ENCODE results near the gene CRHR1. TPM values are rescaled to one million over a fixed set of nuclear protein-coding genes. Genes with fewer than 3 reads are reported as not detected.

The CRHR1 gene
- total RNA-seq, 1 experiment from 2014 or later, result 0.15 TPM

DNA sequence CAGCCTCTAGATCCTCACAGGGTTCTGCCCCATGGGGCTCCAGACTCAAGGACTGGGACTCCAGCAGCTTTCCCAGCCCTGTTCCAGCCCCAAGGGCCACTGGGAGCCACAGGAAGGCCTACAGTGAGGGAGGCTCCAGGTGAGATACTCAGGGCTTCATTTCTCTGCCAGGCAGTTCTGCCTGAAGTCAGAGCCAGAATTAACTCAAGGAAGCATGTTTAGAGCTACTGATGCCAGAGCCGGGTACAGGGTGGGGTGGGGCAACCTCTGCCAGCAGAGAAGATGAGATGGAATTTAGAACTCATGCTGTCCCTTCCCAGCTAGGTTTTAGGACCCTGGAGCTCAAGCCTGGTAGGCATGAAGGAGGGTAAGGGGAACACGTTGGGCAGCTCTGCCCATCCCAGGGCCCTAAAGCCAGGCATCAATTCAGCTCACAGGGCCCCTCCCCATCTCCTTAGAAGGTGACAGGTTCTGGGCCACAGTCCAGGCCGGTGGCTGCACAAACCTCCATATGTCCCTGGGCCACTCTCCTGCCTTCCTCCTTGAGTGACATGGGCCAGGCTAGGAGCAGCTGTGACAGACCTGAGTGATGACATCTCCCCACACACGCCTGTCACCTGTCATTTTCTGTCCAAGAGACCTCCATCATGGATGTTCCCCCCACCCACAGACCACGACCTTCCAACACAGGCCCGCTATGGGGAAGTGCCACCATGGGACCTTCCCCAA is 36.1 kb downstream of the CRHR1 start:
- intact Hi-C loops (cut with micrococcal nuclease; ENCODE audit: unreplicated experiment), result no loop called here
- no peak for ATAC-seq
- no peak overlapping the region for H3K27ac ChIP-seq (ENCODE audit: low read length)
- H3K9me3 ChIP-seq (ENCODE audit: control insufficient read depth, insufficient read depth, low read depth, low read length), result no peaks in the 10 kb centered on the region
- H3K27me3 ChIP-seq (ENCODE audit: control insufficient read depth, insufficient read depth, low read length), result no peaks in the 10 kb centered on the region
- ChIA-PET POLR2A (interaction anchor here (0.6 kb wide), 1 partner anchor 131 kb away, joined by 3 read pairs; no protein-coding TSS in a partner anchor), CTCF (no interaction called here)
- in situ Hi-C loops (cut with HindIII; ENCODE audit: low pct_unique_long_range_greater_than_20kb, low sequenced_read_pairs), result no loop called here
- no peaks in the 10 kb centered on the region for H3K36me3 ChIP-seq (ENCODE audit: control insufficient read depth, insufficient read depth, low read length)
- no peak for DNase-seq (ENCODE audit: low read depth, low spot score)
- H3K4me1 ChIP-seq (ENCODE audit: control insufficient read depth, insufficient read depth, low read length), result no peaks in the 10 kb centered on the region
- no peak overlapping the region for H3K4me3 ChIP-seq (ENCODE audit: low read depth in 2 of 2, low read length in 2 of 2)
- BruUV-seq (replicated peaks), result no TSS peak
- TF ChIP-seq POLR2AphosphoS5 (IDR thresholded peaks at IDR 0.05; ENCODE audit: low read depth, low read length), result no peak
- no peak for TF ChIP-seq TCF7L2 (IDR thresholded peaks at IDR 0.05; ENCODE audit: low read depth, low read length)
- TF ChIP-seq, protein P1, sequence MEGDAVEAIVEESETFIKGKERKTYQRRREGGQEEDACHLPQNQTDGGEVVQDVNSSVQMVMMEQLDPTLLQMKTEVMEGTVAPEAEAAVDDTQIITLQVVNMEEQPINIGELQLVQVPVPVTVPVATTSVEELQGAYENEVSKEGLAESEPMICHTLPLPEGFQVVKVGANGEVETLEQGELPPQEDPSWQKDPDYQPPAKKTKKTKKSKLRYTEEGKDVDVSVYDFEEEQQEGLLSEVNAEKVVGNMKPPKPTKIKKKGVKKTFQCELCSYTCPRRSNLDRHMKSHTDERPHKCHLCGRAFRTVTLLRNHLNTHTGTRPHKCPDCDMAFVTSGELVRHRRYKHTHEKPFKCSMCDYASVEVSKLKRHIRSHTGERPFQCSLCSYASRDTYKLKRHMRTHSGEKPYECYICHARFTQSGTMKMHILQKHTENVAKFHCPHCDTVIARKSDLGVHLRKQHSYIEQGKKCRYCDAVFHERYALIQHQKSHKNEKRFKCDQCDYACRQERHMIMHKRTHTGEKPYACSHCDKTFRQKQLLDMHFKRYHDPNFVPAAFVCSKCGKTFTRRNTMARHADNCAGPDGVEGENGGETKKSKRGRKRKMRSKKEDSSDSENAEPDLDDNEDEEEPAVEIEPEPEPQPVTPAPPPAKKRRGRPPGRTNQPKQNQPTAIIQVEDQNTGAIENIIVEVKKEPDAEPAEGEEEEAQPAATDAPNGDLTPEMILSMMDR (IDR thresholded peaks at IDR 0.05), result no peak
- TF ChIP-seq, protein P2, sequence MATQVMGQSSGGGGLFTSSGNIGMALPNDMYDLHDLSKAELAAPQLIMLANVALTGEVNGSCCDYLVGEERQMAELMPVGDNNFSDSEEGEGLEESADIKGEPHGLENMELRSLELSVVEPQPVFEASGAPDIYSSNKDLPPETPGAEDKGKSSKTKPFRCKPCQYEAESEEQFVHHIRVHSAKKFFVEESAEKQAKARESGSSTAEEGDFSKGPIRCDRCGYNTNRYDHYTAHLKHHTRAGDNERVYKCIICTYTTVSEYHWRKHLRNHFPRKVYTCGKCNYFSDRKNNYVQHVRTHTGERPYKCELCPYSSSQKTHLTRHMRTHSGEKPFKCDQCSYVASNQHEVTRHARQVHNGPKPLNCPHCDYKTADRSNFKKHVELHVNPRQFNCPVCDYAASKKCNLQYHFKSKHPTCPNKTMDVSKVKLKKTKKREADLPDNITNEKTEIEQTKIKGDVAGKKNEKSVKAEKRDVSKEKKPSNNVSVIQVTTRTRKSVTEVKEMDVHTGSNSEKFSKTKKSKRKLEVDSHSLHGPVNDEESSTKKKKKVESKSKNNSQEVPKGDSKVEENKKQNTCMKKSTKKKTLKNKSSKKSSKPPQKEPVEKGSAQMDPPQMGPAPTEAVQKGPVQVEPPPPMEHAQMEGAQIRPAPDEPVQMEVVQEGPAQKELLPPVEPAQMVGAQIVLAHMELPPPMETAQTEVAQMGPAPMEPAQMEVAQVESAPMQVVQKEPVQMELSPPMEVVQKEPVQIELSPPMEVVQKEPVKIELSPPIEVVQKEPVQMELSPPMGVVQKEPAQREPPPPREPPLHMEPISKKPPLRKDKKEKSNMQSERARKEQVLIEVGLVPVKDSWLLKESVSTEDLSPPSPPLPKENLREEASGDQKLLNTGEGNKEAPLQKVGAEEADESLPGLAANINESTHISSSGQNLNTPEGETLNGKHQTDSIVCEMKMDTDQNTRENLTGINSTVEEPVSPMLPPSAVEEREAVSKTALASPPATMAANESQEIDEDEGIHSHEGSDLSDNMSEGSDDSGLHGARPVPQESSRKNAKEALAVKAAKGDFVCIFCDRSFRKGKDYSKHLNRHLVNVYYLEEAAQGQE (IDR thresholded peaks at IDR 0.05; ENCODE audit: insufficient read depth in 1 of 2, low read depth in 2 of 2, low read length in 1 of 2), result no peak
- no peak for TF ChIP-seq SIN3A (IDR thresholded peaks at IDR 0.05; ENCODE audit: borderline replicate concordance, insufficient read depth, low read depth, low read length)

DNA sequence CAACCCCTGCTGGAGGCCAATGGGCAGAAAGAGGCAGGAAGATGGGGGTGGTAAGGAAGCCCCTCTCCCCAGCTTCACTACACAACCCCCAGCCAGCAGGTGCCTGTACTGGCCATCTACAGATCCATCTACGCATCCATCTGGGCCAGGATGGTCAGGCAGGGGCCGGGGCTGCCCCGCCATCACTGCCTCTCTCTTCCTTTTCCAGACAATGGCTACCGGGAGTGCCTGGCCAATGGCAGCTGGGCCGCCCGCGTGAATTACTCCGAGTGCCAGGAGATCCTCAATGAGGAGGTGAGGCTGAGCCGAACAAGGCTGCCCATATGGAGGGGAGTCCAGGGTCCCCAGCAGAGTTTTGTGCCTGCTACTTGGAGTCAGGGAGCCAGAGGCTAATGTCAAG is 37.0 kb downstream of the CRHR1 start:
- in situ Hi-C loops (cut with HindIII; ENCODE audit: low pct_unique_long_range_greater_than_20kb, low sequenced_read_pairs) (no loop called here), intact Hi-C loops (cut with micrococcal nuclease; ENCODE audit: unreplicated experiment) (no loop called here)
- DNase-seq (ENCODE audit: low read depth, low spot score), result no peak
- no peaks in the 10 kb centered on the region for H3K36me3 ChIP-seq (ENCODE audit: control insufficient read depth, insufficient read depth, low read length)
- BruUV-seq (replicated peaks), result no TSS peak
- no peaks in the 10 kb centered on the region for H3K9me3 ChIP-seq (ENCODE audit: control insufficient read depth, insufficient read depth, low read depth, low read length)
- H3K4me1 ChIP-seq (ENCODE audit: control insufficient read depth, insufficient read depth, low read length), result no peaks in the 10 kb centered on the region
- TF ChIP-seq SIN3A (IDR thresholded peaks at IDR 0.05; ENCODE audit: borderline replicate concordance, insufficient read depth, low read depth, low read length) (no peak), POLR2AphosphoS5 (IDR thresholded peaks at IDR 0.05; ENCODE audit: low read depth, low read length) (no peak), TCF7L2 (IDR thresholded peaks at IDR 0.05; ENCODE audit: low read depth, low read length) (no peak)
- TF ChIP-seq, protein P1 (IDR thresholded peaks at IDR 0.05), result no peak
- TF ChIP-seq, protein P2 (IDR thresholded peaks at IDR 0.05; ENCODE audit: insufficient read depth in 1 of 2, low read depth in 2 of 2, low read length in 1 of 2), result no peak
- ATAC-seq, result no peak
- POLR2A ChIA-PET, result no interaction called here
- no peak overlapping the region for H3K4me3 ChIP-seq (ENCODE audit: low read depth in 2 of 2, low read length in 2 of 2)
- no peak overlapping the region for H3K27ac ChIP-seq (ENCODE audit: low read length)
- CTCF ChIA-PET, result no interaction called here
- no peaks in the 10 kb centered on the region for H3K27me3 ChIP-seq (ENCODE audit: control insufficient read depth, insufficient read depth, low read length)

All from Panc1 (cell line).